DOHH2 (cell line): Measurements from ENCODE around the gene FLRT3.

Experiments
- H3F3A ChIP-seq: fragments of 200-600 bp; sonication (generic), shearing (Covaris generic); 2 replicates; pipeline ENCODE4 v1.6.0; 2016; ENCODE audit warnings: antibody characterized with exemption, mild to moderate bottlenecking; ENCODE audit not compliant: control insufficient read depth, insufficient read depth
- H3K27ac ChIP-seq: fragments of 200-600 bp; sonication (generic); 2 replicates; pipeline ENCODE4 v1.5.1; 2014; ENCODE audit warnings: low read depth, mild to moderate bottlenecking, low read length, moderate library complexity
- H3K27me3 ChIP-seq: fragments of 200-600 bp; sonication (generic); 2 replicates; pipeline ENCODE4 v1.6.1; 2014; ENCODE audit warnings: mild to moderate bottlenecking, low read length, mixed read lengths; ENCODE audit not compliant: control insufficient read depth
- H3K36me3 ChIP-seq: fragments of 200-600 bp; sonication (generic); 2 replicates; pipeline ENCODE4 v1.6.1; 2014; ENCODE audit warnings: mild to moderate bottlenecking, low read length, moderate library complexity, mixed read lengths; ENCODE audit not compliant: control insufficient read depth
- H3K4me1 ChIP-seq: fragments of 200-600 bp; sonication (generic); 2 replicates; pipeline ENCODE4 v1.6.1; 2014; ENCODE audit warnings: mild to moderate bottlenecking, low read length, mixed read lengths; ENCODE audit not compliant: control insufficient read depth
- H3K4me2 ChIP-seq: fragments of 200-600 bp; sonication (generic); 2 replicates; pipeline ENCODE4 v1.6.0; 2014; ENCODE audit warnings: mild to moderate bottlenecking, low read length, moderate library complexity
- H3K4me3 ChIP-seq: fragments of 200-600 bp; sonication (generic); 2 replicates; pipeline ENCODE4 v1.5.1; 2014; ENCODE audit warnings: mild to moderate bottlenecking, low read length, mixed read lengths
- H3K79me2 ChIP-seq: fragments of 200-600 bp; sonication (generic); 2 replicates; pipeline ENCODE4 v1.6.1; 2014; ENCODE audit warnings: mild to moderate bottlenecking, low read length, mixed read lengths; ENCODE audit not compliant: control insufficient read depth
- H3K9me2 ChIP-seq: fragments of 200-600 bp; sonication (generic); replicated peaks from 2 replicates; pipeline ENCODE4 v1.6.1; 2014; ENCODE audit warnings: mild to moderate bottlenecking, low read length, mixed read lengths; ENCODE audit not compliant: control insufficient read depth
- H3K9me3 ChIP-seq: fragments of 200-600 bp; sonication (generic); 2 replicates; pipeline ENCODE4 v1.6.1; 2014; ENCODE audit warnings: antibody characterized with exemption, low read length, mixed read lengths; ENCODE audit not compliant: control insufficient read depth, insufficient read depth
- H4K20me1 ChIP-seq: fragments of 200-600 bp; sonication (generic); 2 replicates; pipeline ENCODE4 v1.6.0; 2014; ENCODE audit warnings: low read depth, mild to moderate bottlenecking, antibody characterized with exemption, low read length, moderate library complexity; ENCODE audit not compliant: control insufficient read depth, insufficient read depth
- EZH2phosphoT487 ChIP-seq: fragments of 200-600 bp; sonication (generic); IDR thresholded peaks from 2 replicates; pipeline ENCODE4 v1.6.1; 2017; ENCODE audit warnings: borderline replicate concordance, mild to moderate bottlenecking, antibody characterized with exemption, low read length, moderate library complexity, mixed read lengths
- TF ChIP-seq, protein P1 (sequence below): fragments of 200-600 bp; sonication (generic); IDR thresholded peaks from one replicate; pipeline ENCODE4 v1.5.1; 2014; ENCODE audit warnings: antibody characterized with exemption, mild to moderate bottlenecking, low read depth, low read length; ENCODE audit not compliant: poor library complexity, severe bottlenecking

The FLRT3 gene

DNA sequence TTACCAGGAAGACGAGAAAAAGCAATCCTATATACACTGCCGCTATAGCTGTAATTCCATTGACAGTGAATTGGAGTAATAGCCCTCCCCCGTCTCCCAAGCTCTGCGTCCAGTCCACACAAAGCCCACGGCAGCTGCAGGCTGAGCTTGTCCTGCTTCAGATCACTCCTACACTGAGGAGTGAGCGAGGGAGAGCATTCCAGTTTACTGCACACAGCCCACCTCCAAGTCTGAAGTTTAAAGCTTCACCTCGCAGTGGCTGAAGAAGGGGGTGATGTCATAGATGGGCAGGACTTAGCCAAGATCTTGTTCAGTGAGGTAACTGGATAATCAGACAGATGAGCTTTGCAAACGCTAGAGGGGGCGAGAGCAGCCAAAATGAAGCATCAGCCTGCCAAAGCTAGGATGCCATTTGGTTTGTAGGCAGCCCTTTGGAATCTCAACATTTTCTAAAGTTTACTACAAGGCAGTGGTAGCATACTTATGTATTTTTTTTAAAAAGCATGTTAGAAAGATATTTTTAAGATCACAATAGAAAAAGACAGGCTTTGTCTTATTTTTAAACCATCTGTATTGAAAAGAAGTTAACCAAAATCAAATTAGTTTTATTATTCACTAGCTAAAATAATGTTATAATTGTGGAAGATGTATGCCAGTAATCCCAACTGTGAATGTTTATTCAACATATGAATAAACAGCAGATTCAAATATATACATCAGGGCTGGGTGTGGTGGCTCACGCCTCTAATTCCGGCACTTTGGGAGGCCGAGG is at the start of gene FLRT3:
Gene FLRT3 (minus strand): TSS at position 213 of the 772 bp plus-strand sequence. CDS start 10,106 bp downstream, outside the sequence.
- H3K4me3 ChIP-seq, result peak within 1 kb of the TSS; percentile 61
- H3K9me2 ChIP-seq, result no peaks in the 10 kb centered on the region
- no peaks in the 10 kb centered on the region for H3K4me1 ChIP-seq
- no peaks in the 10 kb centered on the region for H4K20me1 ChIP-seq
- H3K4me2 ChIP-seq, result peak within 1 kb of the TSS; percentile 63
- no peak for TF ChIP-seq EZH2phosphoT487
- TF ChIP-seq, protein P1, sequence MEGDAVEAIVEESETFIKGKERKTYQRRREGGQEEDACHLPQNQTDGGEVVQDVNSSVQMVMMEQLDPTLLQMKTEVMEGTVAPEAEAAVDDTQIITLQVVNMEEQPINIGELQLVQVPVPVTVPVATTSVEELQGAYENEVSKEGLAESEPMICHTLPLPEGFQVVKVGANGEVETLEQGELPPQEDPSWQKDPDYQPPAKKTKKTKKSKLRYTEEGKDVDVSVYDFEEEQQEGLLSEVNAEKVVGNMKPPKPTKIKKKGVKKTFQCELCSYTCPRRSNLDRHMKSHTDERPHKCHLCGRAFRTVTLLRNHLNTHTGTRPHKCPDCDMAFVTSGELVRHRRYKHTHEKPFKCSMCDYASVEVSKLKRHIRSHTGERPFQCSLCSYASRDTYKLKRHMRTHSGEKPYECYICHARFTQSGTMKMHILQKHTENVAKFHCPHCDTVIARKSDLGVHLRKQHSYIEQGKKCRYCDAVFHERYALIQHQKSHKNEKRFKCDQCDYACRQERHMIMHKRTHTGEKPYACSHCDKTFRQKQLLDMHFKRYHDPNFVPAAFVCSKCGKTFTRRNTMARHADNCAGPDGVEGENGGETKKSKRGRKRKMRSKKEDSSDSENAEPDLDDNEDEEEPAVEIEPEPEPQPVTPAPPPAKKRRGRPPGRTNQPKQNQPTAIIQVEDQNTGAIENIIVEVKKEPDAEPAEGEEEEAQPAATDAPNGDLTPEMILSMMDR, result peak; percentile 79
- H3F3A ChIP-seq, result no peaks in the 10 kb centered on the region
- no peaks in the 10 kb centered on the region for H3K79me2 ChIP-seq
- H3K36me3 ChIP-seq, result no peaks in the 10 kb centered on the region
- H3K27ac ChIP-seq, result no peak within 1 kb of the TSS
- no peaks in the 10 kb centered on the region for H3K9me3 ChIP-seq
- H3K27me3 ChIP-seq, result peaks cover 2% of the 10 kb centered on the region; the same call in 1 of the 2 replicates

DNA sequence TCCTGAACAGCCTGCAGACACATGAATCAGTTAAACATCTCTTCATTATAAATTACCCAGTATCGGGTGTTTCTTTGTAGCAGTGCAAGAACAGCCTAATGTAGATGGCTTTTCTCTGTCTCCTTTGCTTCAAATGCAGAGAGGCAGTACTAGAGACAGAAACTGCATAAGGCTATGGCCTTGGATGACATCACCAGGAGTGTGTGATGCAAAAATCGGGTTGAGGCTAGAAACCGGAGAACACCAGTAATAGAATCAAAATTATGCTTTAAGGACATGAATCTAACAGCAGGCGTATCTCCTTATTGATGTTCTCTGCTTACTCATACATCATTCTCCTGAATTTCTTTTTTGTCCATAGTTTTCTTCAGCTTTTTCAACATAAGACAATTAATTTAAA is 49.3 kb upstream of the FLRT3 start:
- no peak overlapping the region for H3K4me3 ChIP-seq
- H3K79me2 ChIP-seq, result no peaks in the 10 kb centered on the region
- no peak overlapping the region for H3K27ac ChIP-seq
- H3F3A ChIP-seq, result no peaks in the 10 kb centered on the region
- H3K4me1 ChIP-seq, result no peaks in the 10 kb centered on the region
- no peaks in the 10 kb centered on the region for H3K9me2 ChIP-seq
- no peaks in the 10 kb centered on the region for H4K20me1 ChIP-seq
- TF ChIP-seq EZH2phosphoT487, result no peak
- TF ChIP-seq, protein P1, result no peak
- H3K27me3 ChIP-seq, result no peaks in the 10 kb centered on the region
- no peaks in the 10 kb centered on the region for H3K36me3 ChIP-seq
- no peaks in the 10 kb centered on the region; the same call in 1 of the 2 replicates for H3K9me3 ChIP-seq
- no peak overlapping the region for H3K4me2 ChIP-seq

DNA sequence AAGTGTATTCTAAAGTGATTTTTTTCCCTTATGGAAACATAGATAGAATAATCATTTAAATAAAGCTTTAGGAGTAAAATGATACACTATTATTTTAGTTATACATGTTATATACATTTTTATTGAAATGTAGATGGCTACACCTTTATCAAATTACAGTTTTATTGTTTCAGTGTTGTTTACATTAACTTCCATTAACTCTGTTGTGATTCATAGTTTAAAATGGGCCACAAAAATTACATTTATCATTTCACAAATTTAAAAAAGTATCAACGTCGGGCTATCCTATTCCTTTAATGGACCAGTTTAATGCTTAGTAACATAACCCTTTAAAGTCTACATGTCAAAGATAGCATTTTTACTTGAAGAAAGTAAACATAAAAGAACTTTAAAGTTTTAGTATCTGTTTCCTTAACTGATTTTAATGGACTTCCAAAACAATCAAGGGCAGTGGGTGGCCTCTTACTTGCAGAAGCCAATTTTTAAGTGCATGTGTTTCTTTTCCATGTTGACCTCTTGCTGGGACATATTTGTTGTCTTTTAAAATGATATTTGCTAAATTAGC is 47.8 kb upstream of the FLRT3 start:
- no peaks in the 10 kb centered on the region for H3F3A ChIP-seq
- H4K20me1 ChIP-seq, result no peaks in the 10 kb centered on the region
- no peak for TF ChIP-seq EZH2phosphoT487
- TF ChIP-seq, protein P1, result no peak
- H3K4me2 ChIP-seq, result no peak overlapping the region
- H3K4me1 ChIP-seq, result no peaks in the 10 kb centered on the region
- H3K27ac ChIP-seq, result no peak overlapping the region
- no peaks in the 10 kb centered on the region for H3K27me3 ChIP-seq
- H3K9me3 ChIP-seq, result no peaks in the 10 kb centered on the region; the same call in 1 of the 2 replicates
- no peaks in the 10 kb centered on the region for H3K79me2 ChIP-seq
- no peaks in the 10 kb centered on the region for H3K9me2 ChIP-seq
- no peak overlapping the region for H3K4me3 ChIP-seq
- no peaks in the 10 kb centered on the region for H3K36me3 ChIP-seq
